SU-DHL-6 (cell line): ENCODE results near the gene MYO6.

Experiments used
- H2AFZ ChIP-seq: fragments of 200-600 bp; sonication (generic); 2 replicates; pipeline ENCODE4 v1.6.1; 2014; ENCODE audit warnings: low read depth, mild to moderate bottlenecking, moderate library complexity, mixed read lengths, antibody characterized with exemption, low read length; ENCODE audit not compliant: severe bottlenecking
- H3F3A ChIP-seq: fragments of 200-600 bp; shearing (Covaris generic); 2 replicates; pipeline ENCODE4 v1.6.0; 2016; ENCODE audit warnings: antibody characterized with exemption, mild to moderate bottlenecking; ENCODE audit not compliant: insufficient read depth
- H3K27ac ChIP-seq: fragments of 200-600 bp; sonication (generic); 2 replicates; pipeline ENCODE4 v1.5.1; 2016; ENCODE audit warnings: low read depth, mild to moderate bottlenecking, low read length, moderate library complexity, mixed read lengths
- H3K27me3 ChIP-seq: fragments of 200-600 bp; sonication (generic), shearing (Covaris generic); 2 replicates; pipeline ENCODE4 v1.6.0; 2014; ENCODE audit warnings: mild to moderate bottlenecking, low read length
- H3K36me3 ChIP-seq: fragments of 200-600 bp; sonication (generic); 2 replicates; pipeline ENCODE4 v1.6.1; 2014; ENCODE audit warnings: mild to moderate bottlenecking, low read length, mixed read lengths
- H3K4me2 ChIP-seq: fragments of 300-600, 200-600 bp; shearing (Covaris generic), sonication (generic); 2 replicates; pipeline ENCODE4 v1.6.0; 2014; ENCODE audit warnings: low read length, low read depth, mild to moderate bottlenecking; ENCODE audit not compliant: poor library complexity, severe bottlenecking
- H3K4me3 ChIP-seq: fragments of 200-600 bp; sonication (generic); 2 replicates; pipeline ENCODE4 v1.5.1; 2014; ENCODE audit warnings: antibody characterized with exemption, low read length, mild to moderate bottlenecking, mixed read lengths; ENCODE audit not compliant: insufficient read depth, poor library complexity, severe bottlenecking
- H3K79me2 ChIP-seq: fragments of 200-600 bp; sonication (generic); 2 replicates; pipeline ENCODE4 v1.6.1; 2014; ENCODE audit warnings: mild to moderate bottlenecking, low read length, moderate library complexity; ENCODE audit not compliant: insufficient read depth
- H3K9ac ChIP-seq: fragments of 200-600 bp; sonication (generic); 2 replicates; pipeline ENCODE4 v1.7.0; 2014; ENCODE audit warnings: mild to moderate bottlenecking, low read length
- H3K9me2 ChIP-seq: fragments of 200-600 bp; sonication (generic); replicated peaks from 2 replicates; pipeline ENCODE4 v1.6.1; 2014; ENCODE audit warnings: low read length; ENCODE audit not compliant: insufficient read depth
- H3K9me3 ChIP-seq: fragments of 200-600 bp; sonication (generic); 2 replicates; pipeline ENCODE4 v1.6.1; 2014; ENCODE audit warnings: low read length, mixed read lengths; ENCODE audit not compliant: insufficient read depth
- H4K20me1 ChIP-seq: fragments of 200-600 bp; sonication (generic); 2 replicates; pipeline ENCODE4 v1.6.1; 2014; ENCODE audit warnings: low read depth, mild to moderate bottlenecking, antibody characterized with exemption, low read length, moderate library complexity, mixed read lengths
- CTCF ChIP-seq: fragments of 200-600 bp; sonication (generic); IDR thresholded peaks from one replicate; pipeline ENCODE4 v1.5.1; 2017; ENCODE audit warnings: antibody characterized with exemption, mild to moderate bottlenecking, low read length, moderate library complexity; ENCODE audit not compliant: insufficient read depth, poor library complexity, severe bottlenecking
- EZH2phosphoT487 ChIP-seq: fragments of 200-600 bp; sonication (generic), shearing (Covaris generic); conservative IDR thresholded peaks from 2 replicates; pipeline ENCODE4 v1.6.1; 2018; ENCODE audit warnings: mild to moderate bottlenecking, antibody characterized with exemption, low read length, moderate library complexity, mixed read lengths

Gene MYO6

DNA sequence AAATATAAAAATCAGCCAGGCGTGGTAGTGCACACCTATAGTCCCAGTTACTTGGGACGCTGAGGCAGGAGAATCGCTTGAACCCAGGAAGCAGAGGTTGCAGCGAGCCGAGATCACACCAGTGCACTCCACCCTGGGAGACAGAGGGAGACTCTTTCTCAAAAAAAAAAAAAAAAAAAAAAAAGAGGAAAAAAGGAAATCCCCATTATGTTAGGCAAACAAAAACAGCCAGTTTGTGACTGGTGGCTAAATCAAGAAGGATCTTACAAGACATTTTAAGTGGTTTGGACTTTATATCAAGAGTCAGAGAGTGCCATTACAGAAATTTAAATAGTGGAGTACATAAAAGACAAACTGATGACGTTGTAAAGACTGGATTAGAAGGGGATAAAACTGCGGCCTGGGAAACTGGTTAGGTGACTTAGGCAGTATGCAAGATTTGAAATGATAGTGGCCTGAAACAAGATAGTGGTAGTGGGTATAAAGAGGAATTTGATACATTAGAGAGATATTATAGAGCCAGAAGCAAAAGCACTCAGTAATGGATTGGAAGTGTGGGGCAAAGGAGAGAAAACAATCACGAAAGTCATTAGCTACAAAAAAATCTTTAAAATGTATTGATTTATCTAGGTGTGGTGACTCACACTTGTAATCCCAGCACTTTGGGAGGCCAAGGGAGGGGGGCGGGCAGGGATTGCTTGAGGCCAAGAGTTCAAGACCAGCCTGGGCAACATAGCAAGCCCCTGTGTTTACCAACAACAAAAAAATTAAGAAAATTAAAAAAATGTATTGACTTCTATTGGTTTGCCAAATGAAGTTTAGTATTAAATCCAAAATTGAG is 1.7 kb upstream of the MYO6 start:
- H4K20me1 ChIP-seq, result no peaks in the 10 kb centered on the region
- H2AFZ ChIP-seq, result no peak overlapping the region
- no peak overlapping the region for H3K9ac ChIP-seq
- no peaks in the 10 kb centered on the region for H3K27me3 ChIP-seq
- TF ChIP-seq CTCF (no peak), EZH2phosphoT487 (no peak)
- no peaks in the 10 kb centered on the region; the same call in 1 of the 2 replicates for H3K79me2 ChIP-seq
- H3K4me3 ChIP-seq, result peak overlapping the region; percentile 81
- H3K4me2 ChIP-seq, result peak overlapping the region; percentile 81
- no peaks in the 10 kb centered on the region for H3K9me3 ChIP-seq
- peaks cover 19% of the 10 kb centered on the region for H3F3A ChIP-seq
- peak overlapping the region; percentile 80 for H3K27ac ChIP-seq
- no peaks in the 10 kb centered on the region for H3K36me3 ChIP-seq
- no peaks in the 10 kb centered on the region for H3K9me2 ChIP-seq

GRCh38 chr6:75748003-75748742 is 866 bp upstream of the MYO6 start:
- Histone ChIP-seq H3K4me2 (peak overlapping the region; percentile 81), H3K9ac (peak overlapping the region; percentile 72), H3K27ac (peak overlapping the region; percentile 80), H4K20me1 (no peaks in the 10 kb centered on the region), H3K36me3 (no peaks in the 10 kb centered on the region), H3K9me2 (no peaks in the 10 kb centered on the region), H3K79me2 (no peaks in the 10 kb centered on the region; the same call in 1 of the 2 replicates), H3F3A (peaks cover 19% of the 10 kb centered on the region), H2AFZ (peak overlapping the region; percentile 94), H3K27me3 (no peaks in the 10 kb centered on the region), H3K4me3 (peak overlapping the region; percentile 81), H3K9me3 (no peaks in the 10 kb centered on the region)
- no peak for TF ChIP-seq EZH2phosphoT487

GRCh38 chr6:75751443-75751842 is 2.4 kb downstream of the MYO6 start:
- Histone ChIP-seq H3F3A (peaks cover 19% of the 10 kb centered on the region), H3K9ac (no peak overlapping the region), H3K4me2 (no peak overlapping the region), H3K4me3 (no peak overlapping the region), H3K79me2 (no peaks in the 10 kb centered on the region; the same call in 1 of the 2 replicates), H3K9me2 (no peaks in the 10 kb centered on the region), H3K36me3 (no peaks in the 10 kb centered on the region), H2AFZ (no peak overlapping the region), H4K20me1 (no peaks in the 10 kb centered on the region), H3K27me3 (no peaks in the 10 kb centered on the region), H3K9me3 (no peaks in the 10 kb centered on the region), H3K27ac (no peak overlapping the region)
- no peak for TF ChIP-seq CTCF
- no peak for TF ChIP-seq EZH2phosphoT487

DNA sequence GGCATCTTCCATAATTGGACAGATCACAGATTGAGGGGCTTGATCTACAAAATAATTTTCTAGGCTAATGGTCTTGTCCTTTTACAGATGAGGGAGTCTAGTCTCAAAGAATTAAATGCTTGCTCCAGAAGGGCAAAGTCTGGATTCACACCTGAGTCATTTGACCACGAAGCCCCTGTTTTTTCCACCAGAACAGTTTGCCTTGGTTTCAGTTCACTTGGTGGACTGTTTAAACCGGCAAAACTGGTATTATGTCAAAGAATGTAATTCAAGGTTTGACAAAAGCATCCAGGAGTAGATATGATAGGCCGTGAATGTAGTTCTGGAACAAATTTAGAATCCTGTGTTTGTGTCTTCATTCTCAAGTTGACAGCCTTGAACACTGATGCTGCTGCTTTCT is 3.3 kb downstream of the MYO6 start:
- Histone ChIP-seq H3K79me2 (no peaks in the 10 kb centered on the region; the same call in 1 of the 2 replicates), H3K27me3 (no peaks in the 10 kb centered on the region), H3K9me3 (no peaks in the 10 kb centered on the region), H3K4me2 (no peak overlapping the region), H4K20me1 (no peaks in the 10 kb centered on the region), H3F3A (peaks cover 17% of the 10 kb centered on the region), H3K9me2 (no peaks in the 10 kb centered on the region), H3K27ac (no peak overlapping the region), H2AFZ (no peak overlapping the region), H3K4me3 (no peak overlapping the region), H3K36me3 (no peaks in the 10 kb centered on the region), H3K9ac (no peak overlapping the region)
- TF ChIP-seq EZH2phosphoT487 (no peak), CTCF (no peak)
